Ishikawa (cell line): ENCODE measurements around the gene ANKRD11.

Experiments
- EP300 ChIP-seq: IDR thresholded peaks from 2 replicates; pipeline ENCODE4 v1.6.1; 2012; ENCODE audit warnings: borderline replicate concordance
- FOXM1 ChIP-seq: IDR thresholded peaks from 2 replicates; pipeline ENCODE4 v1.6.1; 2012; ENCODE audit warnings: low read depth, borderline replicate concordance
- NFIC ChIP-seq: IDR thresholded peaks from 2 replicates; pipeline ENCODE4 v1.6.1; 2012
- REST ChIP-seq: IDR thresholded peaks from 2 replicates; pipeline ENCODE4 v1.6.1; 2012; ENCODE audit warnings: low read depth, mild to moderate bottlenecking
- TAF1 ChIP-seq: IDR thresholded peaks from 2 replicates; pipeline ENCODE4 v1.6.1; 2012; ENCODE audit warnings: low read depth, mild to moderate bottlenecking
- YY1 ChIP-seq: IDR thresholded peaks from 2 replicates; pipeline ENCODE4 v1.6.1; 2012; ENCODE audit warnings: low read depth
- ZBTB7A ChIP-seq: IDR thresholded peaks from 2 replicates; pipeline ENCODE4 v1.6.1; 2012; ENCODE audit warnings: low read depth

DNA sequence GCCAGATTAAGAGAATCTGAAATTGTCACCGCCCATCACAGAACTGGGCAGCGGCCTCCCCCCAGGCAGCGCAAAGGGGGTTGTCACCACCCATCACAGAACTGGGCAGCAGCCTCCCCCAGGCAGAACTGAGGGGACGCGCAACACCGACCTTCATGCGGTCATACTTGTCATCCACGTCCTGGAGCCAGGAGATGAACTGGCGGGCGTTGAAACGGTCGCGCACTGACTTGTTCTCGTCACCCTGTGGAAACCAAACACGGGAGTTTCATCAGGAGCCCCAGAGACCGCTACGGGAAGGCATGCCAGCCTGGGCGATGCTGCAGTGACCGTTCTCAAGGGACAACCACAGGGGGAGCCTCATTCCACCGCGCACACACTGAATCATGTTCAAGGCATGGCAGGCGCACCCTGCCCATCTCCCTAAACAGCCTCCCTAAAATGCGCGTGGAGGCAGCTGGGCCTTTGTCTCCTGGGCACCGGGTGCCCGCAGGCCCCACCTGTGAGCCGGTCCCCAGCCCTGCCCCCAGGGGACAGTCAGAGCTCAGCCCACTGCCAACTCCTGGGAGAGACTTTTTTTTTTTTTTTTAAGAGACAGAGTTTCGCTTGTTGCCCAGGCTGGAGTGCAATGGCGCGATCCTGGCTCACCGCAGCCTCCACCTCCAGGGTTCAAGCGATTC, 219.6 kb downstream of the ANKRD11 start:
- TF ChIP-seq NFIC = no peak
- no peak for TF ChIP-seq YY1
- no peak for TF ChIP-seq REST
- TF ChIP-seq TAF1 = no peak
- no peak for TF ChIP-seq FOXM1
- TF ChIP-seq ZBTB7A = no peak
- no peak for TF ChIP-seq EP300
